Vagina (tissue), 2 donors: Measurements from ENCODE around the gene IFNL2.

ENCODE experiments used
- POLR2A ChIP-seq, 2 donors: fragments of 450-650 bp; IDR thresholded peaks; one replicate each; pipeline ENCODE4 v1.6.1; 2017; ENCODE audit warnings: antibody characterized with exemption in 2 of 2, mild to moderate bottlenecking in 2 of 2, moderate library complexity in 2 of 2
- POLR2AphosphoS5 ChIP-seq, 2 donors: sonication (generic); formaldehyde crosslinking; IDR thresholded peaks; one replicate each; pipeline ENCODE4 v1.9.0; 2017; ENCODE audit warnings: antibody characterized with exemption in 2 of 2, mild to moderate bottlenecking in 2 of 2, low read depth in 1 of 2; ENCODE audit not compliant: insufficient read depth in 1 of 2
- TF ChIP-seq, protein P1 (sequence below), 3 experiments: fragments of 450-650 bp in 2 of 3; fragments of 200-600 bp in 1 of 3; sonication (generic) in 1 of 3; IDR thresholded peaks; one replicate each; pipeline ENCODE4 v1.5.1; 2017 to 2019; ENCODE audit warnings: antibody characterized with exemption in 3 of 3, mild to moderate bottlenecking in 2 of 3, moderate library complexity in 2 of 3

DNA sequence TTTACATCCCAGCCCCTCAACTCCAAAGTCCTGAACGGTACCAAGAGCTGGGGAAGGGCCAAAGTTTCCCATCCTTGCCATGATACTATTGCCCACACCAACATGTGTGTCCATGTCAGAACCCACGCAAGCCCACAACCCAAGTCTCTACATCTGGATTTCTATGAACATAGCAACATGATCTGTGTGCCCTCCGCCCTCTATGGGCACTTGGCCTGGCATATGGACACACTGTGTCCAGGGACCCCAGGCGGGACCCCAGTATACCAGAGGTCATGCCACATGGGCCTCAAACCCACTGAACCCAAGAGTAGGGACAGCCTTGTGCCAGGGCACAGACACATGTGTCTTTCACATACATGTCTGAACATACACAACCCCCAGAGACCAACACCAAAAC, 50.5 kb downstream of the IFNL2 start:
- TF ChIP-seq, protein P1, sequence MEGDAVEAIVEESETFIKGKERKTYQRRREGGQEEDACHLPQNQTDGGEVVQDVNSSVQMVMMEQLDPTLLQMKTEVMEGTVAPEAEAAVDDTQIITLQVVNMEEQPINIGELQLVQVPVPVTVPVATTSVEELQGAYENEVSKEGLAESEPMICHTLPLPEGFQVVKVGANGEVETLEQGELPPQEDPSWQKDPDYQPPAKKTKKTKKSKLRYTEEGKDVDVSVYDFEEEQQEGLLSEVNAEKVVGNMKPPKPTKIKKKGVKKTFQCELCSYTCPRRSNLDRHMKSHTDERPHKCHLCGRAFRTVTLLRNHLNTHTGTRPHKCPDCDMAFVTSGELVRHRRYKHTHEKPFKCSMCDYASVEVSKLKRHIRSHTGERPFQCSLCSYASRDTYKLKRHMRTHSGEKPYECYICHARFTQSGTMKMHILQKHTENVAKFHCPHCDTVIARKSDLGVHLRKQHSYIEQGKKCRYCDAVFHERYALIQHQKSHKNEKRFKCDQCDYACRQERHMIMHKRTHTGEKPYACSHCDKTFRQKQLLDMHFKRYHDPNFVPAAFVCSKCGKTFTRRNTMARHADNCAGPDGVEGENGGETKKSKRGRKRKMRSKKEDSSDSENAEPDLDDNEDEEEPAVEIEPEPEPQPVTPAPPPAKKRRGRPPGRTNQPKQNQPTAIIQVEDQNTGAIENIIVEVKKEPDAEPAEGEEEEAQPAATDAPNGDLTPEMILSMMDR (IDR thresholded peaks at IDR 0.05), result no peak
- TF ChIP-seq POLR2A (IDR thresholded peaks at IDR 0.05) (no peak), POLR2AphosphoS5 (IDR thresholded peaks at IDR 0.05; ENCODE audit: insufficient read depth in 1 of 2, low read depth in 1 of 2) (no peak)
